ENCODE measurements around the gene NPY5R.

DNA sequence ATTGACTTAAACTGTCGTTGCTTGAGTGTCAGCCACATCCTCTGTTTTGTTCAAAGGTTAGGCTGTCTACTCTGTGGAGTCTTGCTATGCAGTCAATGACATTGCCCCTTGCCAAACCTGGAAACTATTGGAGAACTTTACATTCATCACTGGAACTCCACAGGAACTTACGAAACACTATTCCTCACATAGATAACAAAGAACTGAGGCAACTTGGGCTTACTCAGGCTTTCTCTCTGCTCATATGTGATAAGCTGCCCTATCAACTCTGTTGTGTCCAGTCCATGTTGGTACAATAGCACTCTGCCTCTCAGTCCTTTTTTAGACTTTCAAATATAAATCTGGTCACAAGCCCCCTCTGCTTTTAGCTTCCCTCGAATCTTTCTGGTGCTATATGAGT, 9.4 kb downstream of the NPY5R start:
- TF ChIP-seq EZH2phosphoT487 (IDR thresholded peaks at IDR 0.05), result no peak
- TF ChIP-seq, protein P1, sequence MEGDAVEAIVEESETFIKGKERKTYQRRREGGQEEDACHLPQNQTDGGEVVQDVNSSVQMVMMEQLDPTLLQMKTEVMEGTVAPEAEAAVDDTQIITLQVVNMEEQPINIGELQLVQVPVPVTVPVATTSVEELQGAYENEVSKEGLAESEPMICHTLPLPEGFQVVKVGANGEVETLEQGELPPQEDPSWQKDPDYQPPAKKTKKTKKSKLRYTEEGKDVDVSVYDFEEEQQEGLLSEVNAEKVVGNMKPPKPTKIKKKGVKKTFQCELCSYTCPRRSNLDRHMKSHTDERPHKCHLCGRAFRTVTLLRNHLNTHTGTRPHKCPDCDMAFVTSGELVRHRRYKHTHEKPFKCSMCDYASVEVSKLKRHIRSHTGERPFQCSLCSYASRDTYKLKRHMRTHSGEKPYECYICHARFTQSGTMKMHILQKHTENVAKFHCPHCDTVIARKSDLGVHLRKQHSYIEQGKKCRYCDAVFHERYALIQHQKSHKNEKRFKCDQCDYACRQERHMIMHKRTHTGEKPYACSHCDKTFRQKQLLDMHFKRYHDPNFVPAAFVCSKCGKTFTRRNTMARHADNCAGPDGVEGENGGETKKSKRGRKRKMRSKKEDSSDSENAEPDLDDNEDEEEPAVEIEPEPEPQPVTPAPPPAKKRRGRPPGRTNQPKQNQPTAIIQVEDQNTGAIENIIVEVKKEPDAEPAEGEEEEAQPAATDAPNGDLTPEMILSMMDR (IDR thresholded peaks at IDR 0.05), result no peak

Data from neural progenitor cell (in vitro differentiated cells).